Stimulated activated naive B cell treated with anti-CD40 and anti-IgM and Interleukin-4, amounts not matched to agents 10 μg/mL and 1 μg/mL and 100 μg/mL, for 72 hours (primary cell): ENCODE data around the gene SEPTIN1.
A peak's percentile ranks its signal among the peaks of the same experiment; 100 is the strongest.

ENCODE experiments used
- ATAC-seq, 2 donors: fragments of 150-1000 bp; cut with Tn5 transposase; replicated peaks; 2 replicates each; pipeline ENCODE4 v1.10.0; 2021; ENCODE audit warnings: moderate library complexity in 1 of 2
- DNase-seq: peaks from one replicate; pipeline ENCODE4 v3.0.0; 2021
- H3K27ac Mint-ChIP-seq: one replicate; pipeline ENCODE4 v1.8.0; 2022; ENCODE audit warnings: mild to moderate bottlenecking, mixed read lengths
- H3K27me3 Mint-ChIP-seq, 2 donors: one replicate each; pipeline ENCODE4 v1.8.0; 2022; ENCODE audit warnings: mixed read lengths in 2 of 2
- H3K36me3 Mint-ChIP-seq, 2 donors: one replicate each; pipeline ENCODE4 v1.8.0; 2022; ENCODE audit warnings: mixed read lengths in 2 of 2, mild to moderate bottlenecking in 1 of 2
- H3K4me1 Mint-ChIP-seq, 2 donors: one replicate each; pipeline ENCODE4 v1.8.0; 2022; ENCODE audit warnings: mixed read lengths in 2 of 2, mild to moderate bottlenecking in 1 of 2
- H3K4me3 Mint-ChIP-seq, 2 donors: one replicate each; pipeline ENCODE4 v1.8.0; 2022; ENCODE audit warnings: mild to moderate bottlenecking in 2 of 2, mixed read lengths in 2 of 2, moderate library complexity in 1 of 2
- H3K9me3 Mint-ChIP-seq, 2 donors: one replicate each; pipeline ENCODE4 v1.8.0; 2022; ENCODE audit warnings: mixed read lengths in 2 of 2, mild to moderate bottlenecking in 1 of 2

Gene SEPTIN1

DNA sequence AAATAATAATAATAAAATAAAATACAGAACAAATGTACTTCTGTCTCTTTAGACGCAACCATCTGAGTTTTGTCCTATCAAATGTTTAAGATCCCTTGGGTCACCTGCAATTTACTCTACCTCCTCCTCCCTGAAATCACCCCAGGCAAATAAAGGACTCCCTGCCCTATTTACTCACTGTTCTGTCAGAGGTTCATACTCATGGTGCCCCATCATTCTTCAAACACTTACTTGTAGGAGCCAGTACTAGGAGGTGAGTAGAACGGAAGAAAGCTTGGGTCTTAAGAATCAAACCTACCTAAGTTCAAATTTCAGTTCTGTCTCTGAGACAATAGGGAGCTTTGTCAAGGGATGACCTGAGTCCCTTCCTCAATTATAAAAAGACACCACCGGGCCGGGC is 15.8 kb downstream of the SEPTIN1 start:
- H3K27me3 Mint-ChIP-seq: no peaks in the 10 kb centered on the region
- no peak overlapping the region for H3K27ac Mint-ChIP-seq
- ATAC-seq (no peak), DNase-seq (no peak)
- peaks cover 34 to 48% of the 10 kb centered on the region in 2 donors for H3K4me1 Mint-ChIP-seq
- H3K9me3 Mint-ChIP-seq: no peaks in the 10 kb centered on the region
- H3K4me3 Mint-ChIP-seq: peak overlapping the region in 1 of 2 donors; percentile 86
- H3K36me3 Mint-ChIP-seq: peaks cover 29 to 53% of the 10 kb centered on the region in 2 donors

DNA sequence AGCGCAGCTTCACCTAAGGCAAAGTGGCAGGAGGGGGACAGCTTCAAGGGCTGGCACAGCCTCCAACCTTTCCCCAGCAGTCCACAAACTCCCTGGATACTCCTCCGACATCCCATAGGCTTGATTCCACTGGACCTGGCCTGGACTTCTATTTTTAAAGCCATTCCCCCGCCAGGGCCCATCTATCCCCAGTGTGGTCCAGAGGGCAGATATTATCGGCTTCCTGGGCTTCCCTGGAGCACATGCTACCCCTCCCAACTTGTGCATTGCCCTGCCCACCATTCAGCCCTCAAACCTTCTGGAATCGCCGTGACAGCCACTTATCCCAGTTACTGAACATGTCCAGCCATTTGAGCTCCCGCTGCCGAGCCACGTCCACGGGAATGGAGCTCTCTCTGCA is 17.2 kb downstream of the SEPTIN1 start:
- no peaks in the 10 kb centered on the region for H3K27me3 Mint-ChIP-seq
- DNase-seq (no peak), ATAC-seq (no peak)
- peaks cover 35 to 64% of the 10 kb centered on the region in 2 donors for H3K36me3 Mint-ChIP-seq
- no peak overlapping the region for H3K4me3 Mint-ChIP-seq
- H3K27ac Mint-ChIP-seq: peak overlapping the region; percentile 4
- H3K9me3 Mint-ChIP-seq: no peaks in the 10 kb centered on the region
- peaks cover 35 to 45% of the 10 kb centered on the region in 2 donors for H3K4me1 Mint-ChIP-seq

DNA sequence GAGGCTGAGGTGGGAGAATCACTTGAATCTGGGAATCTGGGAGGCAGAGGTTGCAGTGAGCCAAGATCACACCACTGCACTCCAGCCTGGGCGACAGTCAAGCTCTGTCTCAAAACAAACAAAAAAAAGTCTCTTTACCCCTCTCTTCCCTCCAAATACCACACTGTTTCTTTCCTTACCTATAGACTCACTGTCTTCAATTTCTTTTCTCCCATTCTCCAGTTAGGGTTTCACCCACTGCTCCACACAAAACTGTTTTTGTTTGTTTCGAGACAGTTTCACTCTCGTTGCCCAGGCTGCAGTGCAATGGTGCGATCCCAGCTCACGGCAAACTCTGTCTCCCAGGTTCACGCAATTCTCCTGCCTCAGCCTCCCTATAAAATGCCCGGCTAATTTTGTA is 21.2 kb downstream of the SEPTIN1 start:
- peaks cover 39 to 61% of the 10 kb centered on the region in 2 donors for H3K36me3 Mint-ChIP-seq
- H3K4me1 Mint-ChIP-seq: peaks cover 22 to 30% of the 10 kb centered on the region in 2 donors
- no peak overlapping the region for H3K4me3 Mint-ChIP-seq
- no peaks in the 10 kb centered on the region for H3K27me3 Mint-ChIP-seq
- DNase-seq (no peak), ATAC-seq (no peak)
- no peaks in the 10 kb centered on the region for H3K9me3 Mint-ChIP-seq
- H3K27ac Mint-ChIP-seq: peak overlapping the region; percentile 42

DNA sequence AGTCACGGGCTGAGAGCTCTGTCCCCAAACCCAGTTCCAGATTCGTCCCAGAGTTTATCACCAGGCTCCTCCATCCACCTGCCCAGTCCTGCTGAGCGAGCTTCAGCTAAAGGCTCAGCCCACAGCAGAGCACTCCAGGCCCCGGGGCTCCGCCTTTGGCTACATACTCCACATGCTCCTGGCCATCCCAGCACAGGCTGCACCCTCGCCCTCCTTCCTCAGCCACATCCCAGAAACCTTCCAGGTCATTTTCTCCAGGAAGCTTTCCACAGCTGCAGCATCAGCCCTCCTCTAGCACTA is 22.5 kb downstream of the SEPTIN1 start:
- peaks cover 40 to 61% of the 10 kb centered on the region in 2 donors for H3K36me3 Mint-ChIP-seq
- H3K9me3 Mint-ChIP-seq: no peaks in the 10 kb centered on the region
- no peak for DNase-seq
- H3K4me3 Mint-ChIP-seq: no peak overlapping the region
- H3K27ac Mint-ChIP-seq: no peak overlapping the region
- H3K4me1 Mint-ChIP-seq: peaks cover 26 to 36% of the 10 kb centered on the region in 2 donors
- H3K27me3 Mint-ChIP-seq: no peaks in the 10 kb centered on the region
- no peak for ATAC-seq

DNA sequence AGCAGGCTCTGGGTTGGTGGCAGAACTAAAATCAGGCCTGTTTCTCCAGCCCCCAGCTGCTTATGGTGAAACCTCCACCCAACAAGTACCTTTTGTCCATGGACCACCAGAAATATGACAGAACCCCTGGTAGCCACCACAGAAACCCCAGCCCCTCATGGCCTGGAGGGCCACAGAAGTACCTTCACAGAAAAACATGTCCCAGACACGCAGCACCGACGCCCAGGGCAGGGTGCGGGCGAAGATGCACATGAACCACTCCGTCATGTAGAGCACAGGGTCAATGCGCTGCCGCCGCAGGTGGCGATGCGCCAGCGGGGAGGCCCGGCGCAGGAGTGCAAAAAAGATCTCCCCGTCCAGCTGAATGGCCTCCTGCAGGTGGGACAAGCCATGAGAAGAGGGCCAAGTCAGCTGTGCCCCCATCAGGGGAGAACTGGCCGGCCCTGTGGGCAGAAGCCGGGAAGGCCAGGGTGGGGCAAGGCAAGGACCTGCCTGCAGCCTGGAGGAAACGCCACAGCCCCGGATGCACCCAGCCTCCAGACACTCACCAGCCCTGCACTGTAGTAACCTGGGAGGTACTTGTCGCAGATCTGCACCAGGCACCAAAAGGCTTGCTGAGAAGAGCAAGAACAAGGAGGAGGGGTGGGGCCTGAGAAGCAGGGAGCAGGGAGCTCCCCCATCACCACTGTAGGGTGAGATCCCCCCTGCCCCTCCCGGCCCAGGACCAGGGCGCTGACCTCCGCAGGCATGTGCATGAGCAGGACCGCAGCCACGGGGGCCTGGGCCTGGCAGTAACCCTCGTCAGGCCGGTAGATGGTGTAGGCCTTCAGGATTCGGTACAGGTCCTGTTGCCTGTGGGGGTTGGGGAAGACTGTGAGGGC is 23.1 kb downstream of the SEPTIN1 start:
- peaks cover 30 to 39% of the 10 kb centered on the region in 2 donors for H3K4me1 Mint-ChIP-seq
- H3K27me3 Mint-ChIP-seq: no peaks in the 10 kb centered on the region
- no peak overlapping the region for H3K27ac Mint-ChIP-seq
- no peaks in the 10 kb centered on the region for H3K9me3 Mint-ChIP-seq
- ATAC-seq (no peak), DNase-seq (no peak)
- H3K4me3 Mint-ChIP-seq: no peak overlapping the region
- H3K36me3 Mint-ChIP-seq: peaks cover 40 to 60% of the 10 kb centered on the region in 2 donors

DNA sequence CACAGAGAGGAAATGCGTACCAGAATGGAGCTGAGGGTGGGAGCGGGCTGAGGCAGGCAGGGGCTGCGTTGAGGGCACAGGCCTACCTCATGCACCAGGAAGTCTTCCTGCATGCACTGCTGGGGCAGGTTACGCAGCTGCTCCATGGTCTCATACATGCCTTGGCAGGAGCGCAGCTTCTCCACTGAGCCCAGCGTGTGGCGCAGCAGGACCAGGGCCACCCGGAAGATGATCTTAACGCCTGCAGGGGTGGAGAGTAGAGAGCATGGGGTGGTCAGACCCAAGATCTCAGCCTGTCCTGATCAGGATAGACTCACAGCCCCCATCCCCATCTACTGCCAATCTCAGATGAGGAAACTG is 23.8 kb downstream of the SEPTIN1 start:
- peaks cover 44 to 66% of the 10 kb centered on the region in 2 donors for H3K36me3 Mint-ChIP-seq
- no peak overlapping the region for H3K4me3 Mint-ChIP-seq
- no peaks in the 10 kb centered on the region for H3K27me3 Mint-ChIP-seq
- DNase-seq: no peak
- no peaks in the 10 kb centered on the region for H3K9me3 Mint-ChIP-seq
- ATAC-seq: no peak
- peaks cover 36 to 46% of the 10 kb centered on the region in 2 donors for H3K4me1 Mint-ChIP-seq
- H3K27ac Mint-ChIP-seq: no peak overlapping the region

DNA sequence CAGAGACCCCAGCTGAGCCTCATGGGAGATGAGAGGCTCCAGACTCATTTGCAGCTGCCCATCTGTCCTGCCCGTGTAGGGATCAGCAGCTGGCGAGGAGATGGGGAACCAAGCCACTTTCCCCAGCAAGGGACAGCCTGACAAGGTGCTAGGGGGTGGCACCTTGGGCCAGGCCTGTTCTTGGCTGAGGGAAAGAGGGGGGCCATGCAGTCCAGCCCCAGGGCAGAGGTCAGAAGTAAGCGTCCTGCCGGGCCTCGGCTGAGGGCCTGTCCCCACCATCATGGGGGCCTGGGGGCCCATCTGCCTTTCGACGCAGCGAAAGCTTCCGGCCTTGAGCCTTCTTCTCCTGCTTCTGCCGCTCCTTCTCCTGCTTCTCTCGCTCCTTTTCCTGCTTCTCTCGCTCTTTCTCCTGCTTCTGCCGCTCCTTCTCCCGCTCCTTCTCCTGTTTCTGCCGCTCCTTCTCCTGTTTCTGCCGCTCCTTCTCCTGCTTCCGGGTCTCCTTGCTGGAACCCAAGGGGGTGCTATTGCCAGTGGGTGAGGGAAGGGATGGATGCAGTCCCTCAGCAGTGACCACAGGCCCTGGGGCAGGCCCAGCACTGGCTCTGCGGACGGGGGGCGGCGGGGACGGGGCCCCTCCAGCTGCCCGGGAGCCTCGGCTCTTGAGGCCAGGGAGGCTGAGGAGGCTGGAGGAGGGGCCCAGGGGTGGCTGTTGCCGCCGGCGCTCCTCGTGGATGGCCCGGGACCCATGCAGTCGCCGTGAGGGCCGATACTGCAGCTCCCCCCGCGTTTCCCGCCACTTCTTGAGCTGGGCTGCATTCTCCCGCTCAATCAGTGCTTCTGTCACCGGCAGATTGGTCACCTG is 24.4 kb downstream of the SEPTIN1 start:
- Mint-ChIP-seq H3K4me1 (peaks cover 38 to 52% of the 10 kb centered on the region in 2 donors), H3K4me3 (no peak overlapping the region), H3K27ac (no peak overlapping the region), H3K27me3 (no peaks in the 10 kb centered on the region), H3K36me3 (peaks cover 43 to 68% of the 10 kb centered on the region in 2 donors), H3K9me3 (no peaks in the 10 kb centered on the region)
- DNase-seq (no peak), ATAC-seq (no peak)

DNA sequence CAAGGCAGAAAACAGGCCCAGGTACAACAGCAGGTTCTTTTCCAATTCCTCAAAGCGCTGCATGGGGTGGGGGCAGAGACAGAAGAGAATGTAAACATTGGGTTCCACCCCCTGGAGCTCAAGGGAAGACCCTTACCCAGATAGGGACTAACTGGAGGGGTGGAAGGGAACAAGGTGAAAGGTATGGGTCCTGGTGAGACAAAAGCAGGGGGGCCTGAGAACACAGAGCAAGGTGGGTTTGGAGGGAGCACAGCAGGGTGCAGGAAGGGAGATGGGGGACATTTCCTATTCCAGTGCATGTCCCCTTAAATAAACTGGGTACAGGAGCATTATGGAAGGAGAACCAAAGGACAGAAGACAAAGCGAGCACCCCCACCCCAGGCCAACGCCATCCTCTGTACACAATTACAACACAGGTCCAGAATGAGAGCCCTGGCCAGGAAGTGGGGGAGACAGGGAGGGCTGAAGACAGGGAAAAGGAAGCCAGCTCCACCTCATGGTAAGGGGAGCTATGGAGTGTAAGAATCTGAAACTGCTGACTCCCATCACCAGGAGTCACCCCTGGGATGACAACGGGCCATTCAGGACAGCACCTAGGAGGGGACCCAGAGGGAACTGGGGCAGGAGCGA is 25.2 kb downstream of the SEPTIN1 start:
- H3K4me3 Mint-ChIP-seq: no peak overlapping the region
- H3K36me3 Mint-ChIP-seq: peaks cover 40 to 70% of the 10 kb centered on the region in 2 donors
- H3K27ac Mint-ChIP-seq: peak overlapping the region; percentile 44
- DNase-seq: no peak
- ATAC-seq: no peak
- H3K9me3 Mint-ChIP-seq: no peaks in the 10 kb centered on the region
- H3K27me3 Mint-ChIP-seq: no peaks in the 10 kb centered on the region
- peaks cover 39 to 59% of the 10 kb centered on the region in 2 donors for H3K4me1 Mint-ChIP-seq

DNA sequence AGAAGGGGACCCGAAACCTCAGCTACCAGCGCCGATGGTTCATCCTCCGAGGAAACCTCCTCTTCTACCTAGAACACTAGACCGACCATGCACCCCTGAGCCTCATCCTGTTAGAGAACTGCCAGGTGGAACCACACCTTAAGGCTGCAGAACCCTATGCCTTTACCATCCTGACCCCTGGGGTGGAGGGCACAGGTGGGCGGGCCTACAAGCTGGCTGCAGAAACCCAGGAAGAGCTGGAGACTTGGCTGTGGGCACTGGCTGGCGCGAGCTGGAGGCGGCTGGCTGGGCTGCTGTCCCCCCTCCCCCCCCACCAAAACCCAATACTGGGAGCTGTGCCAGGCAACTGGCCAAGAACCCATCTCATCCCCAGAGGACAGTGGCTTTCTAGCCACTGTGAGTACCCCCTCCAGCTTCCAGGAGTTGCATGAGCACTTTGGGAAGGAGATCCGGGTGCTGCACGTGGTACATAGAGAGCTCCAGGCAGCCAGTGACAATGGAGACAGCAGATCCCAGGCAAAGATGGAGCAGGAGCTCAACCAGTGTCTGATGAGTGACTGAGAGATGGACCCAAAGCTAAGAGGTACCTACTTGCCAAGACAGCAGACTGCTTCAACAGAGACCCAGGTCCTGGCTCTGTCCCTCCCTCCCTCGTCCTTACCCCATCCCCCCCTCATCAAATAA is 25.8 kb downstream of the SEPTIN1 start:
- H3K27me3 Mint-ChIP-seq: no peaks in the 10 kb centered on the region

DNA sequence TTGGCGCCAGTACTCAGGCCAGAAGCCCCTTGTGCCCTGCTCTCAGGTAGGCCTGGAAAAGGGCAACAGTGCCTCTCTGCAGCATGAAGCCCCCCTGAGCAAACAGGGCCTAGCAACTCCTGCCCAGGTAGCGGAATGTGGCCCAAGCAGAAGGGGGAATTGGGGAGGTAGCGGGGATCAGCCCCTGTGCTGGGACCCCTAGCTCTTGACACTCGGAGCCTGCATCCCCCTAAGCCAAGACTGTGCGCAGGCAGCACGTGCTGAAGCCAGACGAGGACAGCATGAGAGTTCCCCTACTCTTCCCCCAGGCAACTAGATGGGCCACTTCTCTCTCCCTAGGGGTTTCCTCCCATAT is 26.4 kb downstream of the SEPTIN1 start:
- Mint-ChIP-seq H3K4me1 (peaks cover 51 to 72% of the 10 kb centered on the region in 2 donors), H3K4me3 (peak overlapping the region; percentile 95 to 97), H3K27ac (peak overlapping the region; percentile 97), H3K9me3 (no peaks in the 10 kb centered on the region), H3K36me3 (peaks cover 47 to 75% of the 10 kb centered on the region in 2 donors), H3K27me3 (no peaks in the 10 kb centered on the region)
- DNase-seq (no peak), ATAC-seq (no peak)

More for the DNA sequence above, 25.8 kb downstream of the SEPTIN1 start:
- Mint-ChIP-seq H3K27ac (peak overlapping the region; percentile 97), H3K4me1 (peaks cover 45 to 66% of the 10 kb centered on the region in 2 donors), H3K36me3 (peaks cover 42 to 72% of the 10 kb centered on the region in 2 donors), H3K9me3 (no peaks in the 10 kb centered on the region), H3K4me3 (peak overlapping the region; percentile 95 to 97)
- ATAC-seq: no peak
- DNase-seq: no peak

DNA sequence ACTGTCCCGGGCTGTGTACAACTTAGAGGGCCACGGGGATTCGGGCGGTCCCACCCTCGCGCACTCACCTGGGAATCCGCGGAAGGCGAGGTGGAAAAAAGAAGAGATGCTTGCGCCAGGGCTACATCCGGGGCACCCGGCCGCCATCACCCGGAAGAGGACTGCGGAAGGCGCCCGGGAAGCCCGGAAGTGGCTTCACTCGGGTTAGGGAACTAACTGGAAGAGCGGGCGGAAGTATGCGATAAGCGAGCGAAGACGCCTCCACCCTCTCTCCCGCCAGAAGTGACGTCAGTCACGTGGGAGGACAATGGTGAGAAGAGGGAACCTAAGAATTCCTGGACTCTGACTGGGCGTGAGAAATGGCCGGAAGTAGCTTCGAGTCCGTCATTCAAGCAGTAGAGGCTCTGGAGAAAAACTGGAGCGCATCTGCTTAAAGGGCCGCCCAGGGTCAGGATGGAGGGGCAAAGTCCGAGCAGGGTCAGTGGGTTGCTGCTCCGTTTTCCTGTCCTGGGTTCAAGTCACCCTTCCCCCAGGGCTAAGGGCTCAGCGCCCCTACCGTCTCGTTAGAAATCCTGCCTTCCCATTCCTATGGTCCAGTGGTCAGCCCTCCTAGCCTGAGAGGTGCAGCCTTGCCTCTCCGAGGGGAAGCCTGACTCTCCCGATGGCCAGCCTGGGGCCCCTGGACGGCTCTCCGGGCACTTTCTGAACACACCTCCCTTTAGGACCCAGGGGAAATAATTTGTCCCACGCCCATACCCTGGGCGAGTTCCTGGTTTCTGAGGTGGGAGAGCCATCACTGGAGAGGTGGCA is 27.0 kb downstream of the SEPTIN1 start, which contains the start of gene CD2BP2:
TSS of gene CD2BP2 (minus strand) at position 165 of the 810 bp plus-strand sequence. CDS start 627 bp downstream, outside the sequence.
- ATAC-seq: peak; percentile 82 to 85
- Mint-ChIP-seq H3K4me3 (peak within 1 kb of the TSS; percentile 95 to 97), H3K27me3 (no peaks in the 10 kb centered on the region), H3K9me3 (no peaks in the 10 kb centered on the region), H3K27ac (peak within 1 kb of the TSS; percentile 97), H3K36me3 (peaks cover 49 to 74% of the 10 kb centered on the region in 2 donors), H3K4me1 (peaks cover 52 to 77% of the 10 kb centered on the region in 2 donors)
- DNase-seq: peak; percentile 91

DNA sequence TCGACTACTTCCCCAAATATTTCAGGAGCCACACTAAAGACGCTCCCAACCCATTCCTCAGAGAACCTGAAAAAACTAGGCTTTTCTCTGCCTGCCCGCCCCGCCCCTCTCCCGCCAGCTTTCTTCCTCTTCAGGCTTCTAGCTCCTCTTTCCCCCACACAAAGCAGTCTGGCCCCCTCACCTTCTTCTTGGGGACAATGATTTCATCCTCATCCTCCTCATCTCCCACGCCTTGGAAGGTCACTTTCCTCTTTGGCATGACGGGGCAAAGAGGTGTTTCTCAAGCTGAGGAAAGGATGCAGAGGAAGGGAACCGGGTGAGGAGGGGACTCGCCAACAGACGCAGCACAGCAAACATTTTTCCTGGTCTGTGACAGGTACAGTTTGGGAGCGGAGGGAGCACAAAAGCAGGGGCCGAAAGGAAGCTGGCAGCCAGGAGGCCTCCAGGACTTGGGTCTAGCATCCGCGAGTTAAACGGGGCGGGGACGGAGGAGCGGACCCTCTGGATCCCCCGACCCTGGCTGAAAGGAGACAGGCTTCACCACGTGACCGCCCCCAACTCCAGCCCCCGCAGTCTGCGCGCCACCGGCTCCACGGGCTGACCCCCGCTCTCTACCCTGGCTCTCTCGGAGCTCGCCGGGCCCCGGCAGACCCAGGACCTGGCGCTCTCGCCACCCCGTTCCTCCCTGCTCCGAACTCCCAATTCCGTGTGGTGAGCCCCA is 27.8 kb downstream of the SEPTIN1 start:
- Mint-ChIP-seq H3K4me3 (peak overlapping the region; percentile 95 to 97), H3K4me1 (peaks cover 58 to 80% of the 10 kb centered on the region in 2 donors), H3K27me3 (no peaks in the 10 kb centered on the region), H3K9me3 (no peaks in the 10 kb centered on the region), H3K27ac (peak overlapping the region; percentile 97), H3K36me3 (peaks cover 49 to 77% of the 10 kb centered on the region in 2 donors)
- peak; percentile 40 to 41 for ATAC-seq
- DNase-seq: no peak
